ENCODE data around the gene ALOX5AP. TPM values are rescaled to one million over a fixed set of nuclear protein-coding genes. Genes with fewer than 3 reads are reported as not detected.

ALOX5AP gene
- total RNA-seq, 1 experiment from 2014 or later: not detected

- intact Hi-C loops (cut with micrococcal nuclease; ENCODE audit: unreplicated experiment): no loop called here
- Histone ChIP-seq H3K4me1 (ENCODE audit: insufficient read depth, low read length, poor library complexity, severe bottlenecking) (no peaks in the 10 kb centered on the region), H3K9me3 (ENCODE audit: low read depth, low read length, poor library complexity, severe bottlenecking) (no peaks in the 10 kb centered on the region), H3K4me3 (ENCODE audit: low read depth, low read length, poor library complexity, severe bottlenecking) (no peak overlapping the region), H3K27me3 (replicated peaks; ENCODE audit: insufficient read depth, low read depth, low read length, poor library complexity) (no peaks in the 10 kb centered on the region), H3K36me3 (ENCODE audit: insufficient read depth, low read length, poor library complexity, severe bottlenecking) (no peaks in the 10 kb centered on the region), H3K27ac (ENCODE audit: low read depth, low read length, poor library complexity, severe bottlenecking) (no peak overlapping the region)
- DNase-seq (ENCODE audit: low spot score): no peak
- POLR2A ChIA-PET (ENCODE audit: low non-redundant PET): no interaction called here
- CTCF ChIA-PET: no interaction called here
- BruUV-seq (replicated peaks): no TSS peak
- no peak for TF ChIP-seq EZH2 (IDR thresholded peaks at IDR 0.05; ENCODE audit: borderline replicate concordance, low read depth, low read length, poor library complexity, severe bottlenecking)
- no peak for TF ChIP-seq CTCF (conservative IDR thresholded peaks at IDR 0.05; ENCODE audit: low read depth, low read length)
These were observed 30.7 kb upstream of the ALOX5AP start for GRCh38 chr13:30704596-30704995.

- ChIA-PET POLR2A (ENCODE audit: low non-redundant PET) (no interaction called here), CTCF (no interaction called here)
- Histone ChIP-seq H3K36me3 (ENCODE audit: insufficient read depth, low read length, poor library complexity, severe bottlenecking) (no peaks in the 10 kb centered on the region), H3K9me3 (ENCODE audit: low read depth, low read length, poor library complexity, severe bottlenecking) (no peaks in the 10 kb centered on the region), H3K27ac (ENCODE audit: low read depth, low read length, poor library complexity, severe bottlenecking) (no peak overlapping the region), H3K27me3 (replicated peaks; ENCODE audit: insufficient read depth, low read depth, low read length, poor library complexity) (no peaks in the 10 kb centered on the region), H3K4me3 (ENCODE audit: low read depth, low read length, poor library complexity, severe bottlenecking) (no peak overlapping the region), H3K4me1 (ENCODE audit: insufficient read depth, low read length, poor library complexity, severe bottlenecking) (no peaks in the 10 kb centered on the region)
- BruUV-seq (replicated peaks): no TSS peak
- no peak for DNase-seq (ENCODE audit: low spot score)
- TF ChIP-seq EZH2 (IDR thresholded peaks at IDR 0.05; ENCODE audit: borderline replicate concordance, low read depth, low read length, poor library complexity, severe bottlenecking) (no peak), CTCF (conservative IDR thresholded peaks at IDR 0.05; ENCODE audit: low read depth, low read length) (no peak)
- intact Hi-C loops (cut with micrococcal nuclease; ENCODE audit: unreplicated experiment): no loop called here
These were observed 29.7 kb upstream of the ALOX5AP start for GRCh38 chr13:30705680-30706079.

GRCh38 chr13:30708541-30708940 lies 26.8 kb upstream of the ALOX5AP start:
- Histone ChIP-seq H3K27ac (ENCODE audit: low read depth, low read length, poor library complexity, severe bottlenecking) (no peak overlapping the region), H3K4me3 (ENCODE audit: low read depth, low read length, poor library complexity, severe bottlenecking) (no peak overlapping the region), H3K27me3 (replicated peaks; ENCODE audit: insufficient read depth, low read depth, low read length, poor library complexity) (no peaks in the 10 kb centered on the region), H3K9me3 (ENCODE audit: low read depth, low read length, poor library complexity, severe bottlenecking) (no peaks in the 10 kb centered on the region), H3K4me1 (ENCODE audit: insufficient read depth, low read length, poor library complexity, severe bottlenecking) (no peaks in the 10 kb centered on the region), H3K36me3 (ENCODE audit: insufficient read depth, low read length, poor library complexity, severe bottlenecking) (no peaks in the 10 kb centered on the region)
- CTCF ChIA-PET: no interaction called here
- intact Hi-C loops (cut with micrococcal nuclease; ENCODE audit: unreplicated experiment): no loop called here
- no TSS peak for BruUV-seq (replicated peaks)
- POLR2A ChIA-PET (ENCODE audit: low non-redundant PET): no interaction called here
- no peak for DNase-seq (ENCODE audit: low spot score)
- TF ChIP-seq CTCF (conservative IDR thresholded peaks at IDR 0.05; ENCODE audit: low read depth, low read length): no peak
- TF ChIP-seq EZH2 (IDR thresholded peaks at IDR 0.05; ENCODE audit: borderline replicate concordance, low read depth, low read length, poor library complexity, severe bottlenecking): no peak
